GM23248 (cell line): ENCODE measurements around the gene UGT1A5.

ENCODE experiments used
- EZH2 ChIP-seq: fragments of 200-600 bp; sonication (generic); IDR thresholded peaks from 2 replicates; pipeline ENCODE4 v1.6.1; 2018; ENCODE audit warnings: antibody characterized with exemption, mild to moderate bottlenecking; ENCODE audit not compliant: insufficient read depth, poor library complexity, severe bottlenecking
- EZH2phosphoT487 ChIP-seq: fragments of 200-600 bp; sonication (generic); IDR thresholded peaks from 2 replicates; pipeline ENCODE4 v1.6.1; 2018; ENCODE audit warnings: antibody characterized with exemption, moderate library complexity, mild to moderate bottlenecking, low read depth; ENCODE audit not compliant: insufficient read depth

DNA sequence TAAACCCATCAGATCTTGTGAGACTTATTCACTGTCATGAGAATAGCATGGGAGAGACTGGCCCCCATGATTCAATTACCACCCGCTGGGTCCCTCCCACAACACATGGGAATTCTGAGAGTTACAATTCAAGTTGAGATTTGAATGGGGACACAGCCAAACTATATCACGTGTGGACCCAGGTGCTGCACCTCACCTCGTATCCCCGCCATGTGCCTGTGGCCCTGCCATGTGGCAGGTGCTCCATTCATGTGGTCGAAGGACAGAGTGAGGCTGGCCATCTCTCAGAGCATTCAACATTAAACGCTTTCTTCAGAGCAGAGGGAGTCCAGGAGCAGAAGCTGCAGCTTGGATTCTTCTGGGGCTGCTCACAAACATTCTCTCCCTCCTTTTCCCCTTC, 97.7 kb downstream of the UGT1A5 start:
- TF ChIP-seq EZH2phosphoT487 (no peak), EZH2 (no peak)
